GM12872 (cell line): ENCODE measurements around the gene CTU1.

ENCODE experiments used
- TF ChIP-seq, protein P1 (sequence below): IDR thresholded peaks from 3 replicates; pipeline ENCODE4 v1.5.1; 2011; ENCODE audit warnings: low read depth, mild to moderate bottlenecking, low read length, moderate library complexity; ENCODE audit not compliant: insufficient read depth

The CTU1 gene

DNA sequence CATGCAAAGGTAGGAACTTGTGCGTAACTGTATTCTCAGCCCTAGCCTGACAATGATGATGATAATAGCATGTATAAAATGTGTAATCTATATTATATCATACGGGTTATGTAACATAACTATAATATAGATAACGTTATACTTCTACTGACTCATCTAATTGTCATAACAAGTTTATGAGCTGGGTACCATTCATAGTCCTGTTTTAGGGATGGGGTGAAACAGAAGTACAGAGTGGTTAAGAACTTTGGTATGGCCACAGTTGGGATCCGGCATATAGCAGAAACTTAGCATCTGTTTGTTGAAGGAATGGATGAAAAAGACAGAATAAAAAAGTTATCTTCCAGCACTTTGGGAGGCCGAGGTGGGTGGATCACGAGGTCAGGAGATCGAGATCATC is 5.2 kb downstream of the CTU1 start:
- TF ChIP-seq, protein P1, sequence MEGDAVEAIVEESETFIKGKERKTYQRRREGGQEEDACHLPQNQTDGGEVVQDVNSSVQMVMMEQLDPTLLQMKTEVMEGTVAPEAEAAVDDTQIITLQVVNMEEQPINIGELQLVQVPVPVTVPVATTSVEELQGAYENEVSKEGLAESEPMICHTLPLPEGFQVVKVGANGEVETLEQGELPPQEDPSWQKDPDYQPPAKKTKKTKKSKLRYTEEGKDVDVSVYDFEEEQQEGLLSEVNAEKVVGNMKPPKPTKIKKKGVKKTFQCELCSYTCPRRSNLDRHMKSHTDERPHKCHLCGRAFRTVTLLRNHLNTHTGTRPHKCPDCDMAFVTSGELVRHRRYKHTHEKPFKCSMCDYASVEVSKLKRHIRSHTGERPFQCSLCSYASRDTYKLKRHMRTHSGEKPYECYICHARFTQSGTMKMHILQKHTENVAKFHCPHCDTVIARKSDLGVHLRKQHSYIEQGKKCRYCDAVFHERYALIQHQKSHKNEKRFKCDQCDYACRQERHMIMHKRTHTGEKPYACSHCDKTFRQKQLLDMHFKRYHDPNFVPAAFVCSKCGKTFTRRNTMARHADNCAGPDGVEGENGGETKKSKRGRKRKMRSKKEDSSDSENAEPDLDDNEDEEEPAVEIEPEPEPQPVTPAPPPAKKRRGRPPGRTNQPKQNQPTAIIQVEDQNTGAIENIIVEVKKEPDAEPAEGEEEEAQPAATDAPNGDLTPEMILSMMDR = no peak

- TF ChIP-seq, protein P1 = no peak
Observed at GRCh38 chr19:51101171-51101865, 6.9 kb downstream of the CTU1 start.

DNA sequence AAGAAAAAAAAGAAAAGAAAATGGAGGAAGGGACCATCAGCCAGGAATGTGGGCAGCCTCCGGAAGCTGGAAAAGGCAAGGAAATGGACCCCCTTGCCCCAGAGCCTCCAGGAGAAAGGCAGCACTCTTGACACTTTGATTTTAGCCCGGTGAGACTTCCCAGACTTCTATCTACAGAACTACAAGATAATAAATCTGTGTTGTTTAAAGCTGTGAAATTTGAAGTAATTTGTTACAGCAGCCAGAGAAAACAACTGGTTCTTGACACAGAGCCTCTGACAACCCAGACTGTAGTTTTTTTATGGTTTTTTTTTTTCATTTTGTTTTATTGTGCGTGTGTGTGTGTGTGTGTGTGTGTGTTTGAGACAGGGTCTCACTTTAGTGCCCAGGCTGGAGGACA is 7.6 kb downstream of the CTU1 start:
- TF ChIP-seq, protein P1 = no peak

DNA sequence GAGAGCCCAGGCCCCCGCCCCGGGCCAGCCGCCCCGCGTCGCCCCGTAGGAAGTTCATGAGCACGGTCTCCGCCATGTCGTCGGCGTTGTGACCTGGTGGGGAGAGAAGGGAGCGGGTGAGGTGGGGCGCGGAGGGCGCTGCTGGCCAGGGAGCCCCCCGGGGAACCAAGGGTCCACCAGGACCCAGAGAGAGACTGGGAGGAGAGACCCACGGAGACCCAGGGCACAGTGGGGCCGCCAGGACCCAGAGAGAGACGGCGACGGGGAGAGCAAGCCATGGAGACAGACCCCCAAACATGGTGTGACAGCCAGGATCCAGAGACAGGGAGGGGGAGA is 9.2 kb downstream of the CTU1 start:
- TF ChIP-seq, protein P1 = no peak

GRCh38 chr19:51098365-51099046 is 9.7 kb downstream of the CTU1 start:
- TF ChIP-seq, protein P1 = no peak

DNA sequence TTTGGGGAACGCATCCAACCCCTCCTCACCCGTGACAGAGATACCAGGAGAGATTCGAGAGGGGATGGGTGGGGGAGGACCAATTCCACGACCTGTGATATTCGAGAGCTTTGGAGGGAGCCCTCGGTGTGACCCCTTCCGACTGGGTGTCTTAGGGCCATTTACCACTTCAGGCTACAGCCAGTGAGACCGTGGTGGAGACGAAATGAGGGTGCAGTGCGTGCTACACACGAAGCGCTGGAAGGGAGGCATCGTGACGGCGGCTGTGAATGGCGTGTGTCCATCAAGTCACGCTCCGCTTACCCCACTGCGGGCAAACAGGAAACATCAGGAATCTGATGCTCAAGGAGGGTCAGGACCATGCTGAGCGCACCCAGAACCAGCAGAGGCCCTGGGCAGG is 10.4 kb downstream of the CTU1 start:
- TF ChIP-seq, protein P1 = no peak

DNA sequence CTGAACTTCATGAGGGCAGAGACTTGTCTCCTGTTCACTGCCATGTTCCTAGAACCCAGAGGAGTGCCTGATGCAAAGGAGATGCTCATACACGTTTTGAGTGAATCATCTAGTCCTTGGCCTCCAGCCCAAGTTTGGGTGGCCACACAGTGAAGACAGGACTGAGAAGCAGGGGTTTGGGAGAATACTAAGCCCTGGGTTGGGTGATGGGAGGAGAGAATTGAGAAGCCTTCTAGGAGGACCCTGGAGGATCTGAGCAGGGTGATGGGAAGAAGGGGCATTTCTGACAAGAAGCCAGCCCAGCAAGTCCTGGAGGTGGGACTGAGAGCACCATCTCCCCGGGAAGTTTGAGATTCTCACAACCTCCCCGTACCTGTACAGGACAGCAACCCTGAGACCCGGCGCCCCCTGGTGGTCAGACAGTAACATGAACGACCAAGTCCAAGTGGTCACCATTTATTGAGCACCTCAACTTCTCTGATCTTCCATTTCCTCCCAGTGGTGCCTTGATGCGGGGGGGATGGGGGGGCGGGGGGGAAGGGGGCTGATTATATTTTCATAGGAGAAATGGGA is 11.0 kb downstream of the CTU1 start:
- TF ChIP-seq, protein P1 = peak; percentile 86
